Heart left ventricle (tissue), 16 donors: ENCODE data around the gene CHN1. TPM values are rescaled to one million over a fixed set of nuclear protein-coding genes. Genes with fewer than 3 reads are reported as not detected.

Experiments
- ATAC-seq, 4 donors: fragments of 200-7000 bp; cut with Tn5 transposase; one replicate each; pipeline ENCODE4 v1.9.1; 2020 to 2022; ENCODE audit warnings: moderate library complexity in 4 of 4, mild to moderate bottlenecking in 3 of 4, moderate number of reproducible peaks in 1 of 4
- DNase-seq, 5 donors: peaks; one replicate each; pipeline ENCODE4 v3.0.0-alpha.2; 2020
- H3K27ac ChIP-seq, 12 donors: fragments of 200-600 bp; sonication (generic) in 4 of 12; one replicate each; pipeline versions ENCODE4 v1.5.0 to v1.8.0; 2016 to 2022; ENCODE audit warnings: mild to moderate bottlenecking in 2 of 12
- H3K27me3 ChIP-seq, 9 donors: fragments of 200-600 bp; sonication (generic) in 2 of 9; one replicate each; pipeline versions ENCODE4 v1.5.1 to v1.8.0; 2016 to 2022; ENCODE audit warnings: mild to moderate bottlenecking in 3 of 9
- H3K36me3 ChIP-seq, 9 donors: fragments of 200-600 bp; sonication (generic) in 2 of 9; one replicate each; pipeline versions ENCODE4 v1.5.0 to v1.8.0; 2018 to 2022; ENCODE audit warnings: mild to moderate bottlenecking in 2 of 9
- H3K4me1 ChIP-seq, 12 donors: fragments of 200-600 bp; sonication (generic) in 4 of 12; one replicate each; pipeline versions ENCODE4 v1.5.0 to v1.8.0; 2016 to 2022; ENCODE audit warnings: mild to moderate bottlenecking in 3 of 12
- H3K4me3 ChIP-seq, 12 donors: fragments of 200-600 bp; sonication (generic) in 4 of 12; one replicate each; pipeline versions ENCODE4 v1.5.0 to v1.8.0; 2017 to 2022; ENCODE audit warnings: mild to moderate bottlenecking in 9 of 12, moderate library complexity in 4 of 12
- H3K9me3 ChIP-seq, 12 donors: fragments of 200-600 bp; sonication (generic) in 4 of 12; one replicate each; pipeline versions ENCODE4 v1.5.0 to v1.8.0; 2016 to 2022; ENCODE audit warnings: mild to moderate bottlenecking in 1 of 12
- POLR2A ChIP-seq, 2 donors: fragments of 450-650 bp; IDR thresholded peaks; one replicate each; pipeline ENCODE4 v1.6.1; 2017; ENCODE audit warnings: antibody characterized with exemption in 2 of 2, mild to moderate bottlenecking in 2 of 2, moderate library complexity in 2 of 2
- WGBS, 4 donors: extraction: QIAGEN DNeasy Blood & Tissue Kit in 2 of 4; methylation state at CpG; one replicate each; pipeline versions ENCODE4 v1.1.5 to v1.1.7; 2013 to 2018; 5-methylcytosine and 5-hydroxymethylcytosine counted together
- intact Hi-C, 10 donors: fragments of 100-400 bp; cut with DNase I; formaldehyde crosslinking; loops; one replicate each; pipeline versions ENCODE4 v1.11.1 to v1.14.2; 2022
- polyA plus RNA-seq, 2 donors: library from polyadenylated mRNA; stranded (reverse); fragments of 200-250 nt; gene quantifications; one replicate each; pipeline ENCODE4 v1.2.3, GENCODE V29; 2013
- total RNA-seq, 9 donors: library from RNA; depleted of rRNA in 2 of 9; stranded (reverse); fragments of >200 nt in 2 of 9; fragmentation: NEBNext Ultra II Directional in 3 of 9; extraction: Animal tissue kit (Norgen Biotek cat#: 25700) in 3 of 9; gene quantifications; one replicate each; pipeline versions ENCODE4 v1.1.0 to v1.2.4, GENCODE V29; 2016 to 2023
- TF ChIP-seq, protein P1 (sequence below), 12 donors: fragments of 200-600 bp; sonication (generic) in 4 of 12; IDR thresholded peaks; one replicate each; pipeline versions ENCODE4 v1.5.0 to v1.8.0; 2018 to 2022; ENCODE audit warnings: antibody characterized with exemption in 12 of 12, mild to moderate bottlenecking in 5 of 12
- donor health status: ischemic (EF 13 %, LVEDD 7.1; RV severe dilation, severe dysfunction).
- donor health status: healthy with polysubstance abuse.
- donor health status: DM: no; HTN: yes; CAD: no.
- donor health status: DM: no; HTN: no; CAD: no.
- donor health status: ischemic (EF 25% LVEDD 6.9; RV normal size, moderate dysfunction).
- donor health status: ischemic (EF 25% LVEDD 5.7; RV mildly dilated, moderate dysfunction).
- donor health status: healthy.
- donor health status: DM: yes; HTN: yes; CAD: no.
- donor health status: ischemic (EF 35%, LVEDD 5.7; RV mildly dilated, moderate dysfunction).
- donor health status: nonischemic (EF 11% LVEDD 7.7; RV severe dilation, severe dysfunction).
- donor health status: DM: yes; HTN: yes; CAD: no.
- donor health status: PGD.
- donor health status: ischemic (EF 29% LVEDD 5.4; RV normal size, mild dysfunction).
- donor health status: nonischemic (EF 23%, LVEDD 6.1; RV moderate dilation, normal function).

The CHN1 gene
- total and polyA plus RNA-seq, 11 donors = 6.9 to 24.3 (median 19.2) TPM

DNA sequence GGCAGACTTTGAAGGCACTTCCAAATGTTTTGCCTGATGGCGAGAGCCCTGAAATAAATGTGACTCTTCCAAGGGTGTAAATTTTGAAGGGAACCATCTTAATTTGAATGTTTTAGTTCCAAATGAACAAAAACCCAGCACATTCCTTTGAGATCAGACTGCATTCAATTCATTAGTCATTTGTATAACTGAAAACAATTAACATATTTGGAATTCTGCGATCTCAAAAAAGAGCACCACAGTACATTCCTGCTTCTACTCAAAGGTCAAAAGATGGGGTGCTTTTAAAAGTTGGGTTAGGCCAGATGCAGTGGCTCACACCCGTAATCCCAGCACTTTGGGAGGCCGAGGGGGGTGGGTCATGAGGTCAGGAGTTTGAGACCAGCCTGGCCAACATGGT is 202.7 kb downstream of the CHN1 start:
- intact Hi-C loops = no loop called here
- H3K9me3 ChIP-seq = no peaks in the 10 kb centered on the region
- peaks cover 0 to 20% (median 7%) of the 10 kb centered on the region in 12 donors for H3K4me1 ChIP-seq
- no peak overlapping the region for H3K4me3 ChIP-seq
- 95 to 97% (median 96%) methylated on average over 4 of the region's 4 CpGs for WGBS, 4 donors
- no peak for DNase-seq
- no peak for TF ChIP-seq POLR2A (IDR thresholded peaks at IDR 0.05)
- H3K36me3 ChIP-seq = peaks cover 0 to 36% (median 12%) of the 10 kb centered on the region in 9 donors
- no peak for ATAC-seq
- H3K27me3 ChIP-seq = no peaks in the 10 kb centered on the region
- no peak overlapping the region for H3K27ac ChIP-seq

DNA sequence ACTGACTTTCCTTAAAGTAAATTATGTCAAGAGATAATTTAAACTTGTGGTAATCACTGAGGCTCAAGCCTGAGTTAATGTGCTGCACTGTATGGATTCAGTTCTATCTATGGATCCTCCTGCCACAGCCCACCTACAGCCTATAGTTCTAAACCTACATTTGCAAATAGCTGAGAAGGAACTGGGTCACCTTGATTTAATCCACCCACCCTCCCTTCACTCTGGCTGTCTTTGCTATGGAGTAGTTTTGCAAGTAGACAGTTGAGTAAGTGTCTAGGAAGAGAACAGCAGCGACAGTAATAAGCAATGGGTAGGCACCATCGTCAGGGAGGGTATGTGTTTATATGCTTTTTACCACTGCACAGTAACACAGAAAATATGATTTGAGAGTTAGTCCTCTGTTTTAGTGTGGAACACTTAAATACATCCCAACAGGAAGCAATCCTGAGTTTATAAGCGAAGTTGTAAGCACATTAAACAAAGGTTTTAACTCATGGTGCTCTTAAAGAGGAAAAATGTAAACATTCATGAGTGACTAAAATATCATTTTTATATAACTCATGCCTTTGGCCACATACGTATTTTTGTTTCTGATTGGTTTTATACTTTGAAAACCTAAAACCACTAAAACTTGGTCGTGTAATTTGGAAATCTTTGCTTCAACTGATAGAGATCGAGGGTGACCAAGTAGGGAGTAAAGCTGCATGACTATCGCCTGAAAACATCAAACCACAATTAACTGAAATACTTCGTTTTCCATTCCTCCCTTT is 204.6 kb downstream of the CHN1 start:
- ATAC-seq (no peak), DNase-seq (no peak)
- Histone ChIP-seq H3K36me3 (peaks cover 0 to 36% (median 12%) of the 10 kb centered on the region in 9 donors), H3K9me3 (no peaks in the 10 kb centered on the region), H3K27me3 (no peaks in the 10 kb centered on the region), H3K4me3 (no peak overlapping the region), H3K27ac (no peak overlapping the region), H3K4me1 (peaks cover 0 to 8% (median 0%) of the 10 kb centered on the region in 12 donors)
- 91 to 94% (median 93%) methylated on average over 8 of the region's 8 CpGs for WGBS, 4 donors
- TF ChIP-seq, protein P1, sequence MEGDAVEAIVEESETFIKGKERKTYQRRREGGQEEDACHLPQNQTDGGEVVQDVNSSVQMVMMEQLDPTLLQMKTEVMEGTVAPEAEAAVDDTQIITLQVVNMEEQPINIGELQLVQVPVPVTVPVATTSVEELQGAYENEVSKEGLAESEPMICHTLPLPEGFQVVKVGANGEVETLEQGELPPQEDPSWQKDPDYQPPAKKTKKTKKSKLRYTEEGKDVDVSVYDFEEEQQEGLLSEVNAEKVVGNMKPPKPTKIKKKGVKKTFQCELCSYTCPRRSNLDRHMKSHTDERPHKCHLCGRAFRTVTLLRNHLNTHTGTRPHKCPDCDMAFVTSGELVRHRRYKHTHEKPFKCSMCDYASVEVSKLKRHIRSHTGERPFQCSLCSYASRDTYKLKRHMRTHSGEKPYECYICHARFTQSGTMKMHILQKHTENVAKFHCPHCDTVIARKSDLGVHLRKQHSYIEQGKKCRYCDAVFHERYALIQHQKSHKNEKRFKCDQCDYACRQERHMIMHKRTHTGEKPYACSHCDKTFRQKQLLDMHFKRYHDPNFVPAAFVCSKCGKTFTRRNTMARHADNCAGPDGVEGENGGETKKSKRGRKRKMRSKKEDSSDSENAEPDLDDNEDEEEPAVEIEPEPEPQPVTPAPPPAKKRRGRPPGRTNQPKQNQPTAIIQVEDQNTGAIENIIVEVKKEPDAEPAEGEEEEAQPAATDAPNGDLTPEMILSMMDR (IDR thresholded peaks at IDR 0.05) = no peak
- intact Hi-C loops = no loop called here

DNA sequence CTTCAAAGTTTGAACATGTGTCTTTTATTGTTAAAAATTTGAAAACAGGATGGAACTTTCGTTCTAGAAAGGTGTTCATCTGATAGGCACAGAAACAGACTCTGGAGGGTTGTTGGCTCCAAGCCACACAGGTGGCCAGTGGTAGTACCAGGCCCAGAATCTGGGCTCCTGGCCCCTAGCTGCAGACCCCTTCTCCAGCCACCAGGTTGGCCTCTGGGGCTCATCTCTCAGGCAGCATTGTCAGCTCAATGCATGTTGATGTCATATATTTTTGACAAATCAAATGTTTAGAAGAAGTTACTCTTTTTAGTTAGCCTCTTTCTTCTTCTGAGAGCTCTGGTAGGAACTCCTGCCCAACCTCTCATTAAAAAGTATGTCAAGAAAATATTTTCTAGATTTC is 206.4 kb downstream of the CHN1 start:
- 53 to 97% (median 92%) methylated on average over 1 of the region's 1 CpG for WGBS, 4 donors
- Histone ChIP-seq H3K4me1 (no peaks in the 10 kb centered on the region), H3K27me3 (no peaks in the 10 kb centered on the region), H3K9me3 (no peaks in the 10 kb centered on the region), H3K4me3 (no peak overlapping the region), H3K36me3 (peaks cover 0 to 33% (median 12%) of the 10 kb centered on the region in 9 donors), H3K27ac (no peak overlapping the region)
- TF ChIP-seq POLR2A (IDR thresholded peaks at IDR 0.05) = no peak
- TF ChIP-seq, protein P1 (IDR thresholded peaks at IDR 0.05) = no peak
- intact Hi-C loops = no loop called here
- DNase-seq (no peak), ATAC-seq (no peak)

DNA sequence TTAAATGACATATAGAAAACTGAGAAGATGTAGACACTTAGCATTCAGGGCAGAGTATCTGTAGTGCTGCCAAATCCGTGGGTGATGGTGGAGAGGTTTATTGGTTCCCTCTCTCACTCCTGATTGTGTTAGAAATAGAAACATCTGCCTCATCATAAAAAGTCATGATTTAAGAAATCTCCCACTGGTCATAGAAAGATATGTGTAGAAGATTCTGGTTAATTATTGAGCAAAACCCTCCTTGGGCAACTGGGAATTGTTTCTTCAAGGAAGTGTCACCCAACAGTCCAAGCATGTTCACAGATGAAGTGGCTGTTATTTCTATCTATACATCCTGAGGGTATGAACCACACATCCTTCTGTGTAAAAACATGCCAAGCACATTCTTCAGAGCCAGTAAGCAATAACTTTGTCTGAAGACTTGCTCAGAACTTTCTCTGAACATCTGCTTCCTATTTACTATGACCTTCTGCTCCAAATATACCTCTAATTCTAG is 207.4 kb downstream of the CHN1 start:
- Histone ChIP-seq H3K4me3 (no peak overlapping the region), H3K27me3 (no peaks in the 10 kb centered on the region), H3K4me1 (no peaks in the 10 kb centered on the region), H3K36me3 (peaks cover 0 to 33% (median 12%) of the 10 kb centered on the region in 9 donors), H3K9me3 (no peaks in the 10 kb centered on the region), H3K27ac (no peak overlapping the region)
- TF ChIP-seq, protein P1 (IDR thresholded peaks at IDR 0.05) = no peak
- no peak for TF ChIP-seq POLR2A (IDR thresholded peaks at IDR 0.05)
- intact Hi-C loops = no loop called here
- 61 to 84% (median 77%) methylated on average over 1 of the region's 1 CpG for WGBS, 4 donors
- DNase-seq = no peak
- no peak for ATAC-seq
